ENCODE data around the gene PNLIPRP2. TPM values are rescaled to one million over a fixed set of nuclear protein-coding genes. Genes with fewer than 3 reads are reported as not detected.

PNLIPRP2 gene
- total RNA-seq, 1 donor from 2014 or later, result 1.2 TPM

GRCh38 chr10:116654816-116655215, 34.1 kb downstream of the PNLIPRP2 start:
- no peak for DNase-seq (ENCODE audit: low spot score)

- no peak for DNase-seq (ENCODE audit: low spot score)
Measured at GRCh38 chr10:116655568-116655967, 34.8 kb downstream of the PNLIPRP2 start.

GRCh38 chr10:116656044-116656443, 35.3 kb downstream of the PNLIPRP2 start:
- no peak for DNase-seq (ENCODE audit: low spot score)

- no peak for DNase-seq (ENCODE audit: low spot score)
Measured at GRCh38 chr10:116657863-116658551, 37.3 kb downstream of the PNLIPRP2 start.

GRCh38 chr10:116659049-116659670, 38.4 kb downstream of the PNLIPRP2 start:
- no peak for DNase-seq (ENCODE audit: low spot score)

GRCh38 chr10:116660860-116661259, 40.1 kb downstream of the PNLIPRP2 start:
- no peak for DNase-seq (ENCODE audit: low spot score)

- DNase-seq (ENCODE audit: low spot score), result no peak
Measured at GRCh38 chr10:116663342-116663741, 42.6 kb downstream of the PNLIPRP2 start.

- DNase-seq (ENCODE audit: low spot score), result no peak
Measured at GRCh38 chr10:116664631-116665030, 43.9 kb downstream of the PNLIPRP2 start.

- peak; percentile 47 for DNase-seq (ENCODE audit: low spot score)
Measured at GRCh38 chr10:116665541-116666125, 44.9 kb downstream of the PNLIPRP2 start.

- DNase-seq (ENCODE audit: low spot score), result no peak
Measured at GRCh38 chr10:116667484-116667883, 46.7 kb downstream of the PNLIPRP2 start.

GRCh38 chr10:116668018-116668417, 47.3 kb downstream of the PNLIPRP2 start:
- no peak for DNase-seq (ENCODE audit: low spot score)

GRCh38 chr10:116668446-116668845, 47.7 kb downstream of the PNLIPRP2 start:
- no peak for DNase-seq (ENCODE audit: low spot score)

- DNase-seq (ENCODE audit: low spot score), result no peak
Measured at GRCh38 chr10:116669080-116669479, 48.3 kb downstream of the PNLIPRP2 start.

- DNase-seq (ENCODE audit: low spot score), result no peak
Measured at GRCh38 chr10:116669832-116670644, 49.3 kb downstream of the PNLIPRP2 start.

GRCh38 chr10:116670706-116671105, 50.0 kb downstream of the PNLIPRP2 start:
- no peak for DNase-seq (ENCODE audit: low spot score)

- DNase-seq (ENCODE audit: low spot score), result no peak
Measured at GRCh38 chr10:116671274-116671926, 50.6 kb downstream of the PNLIPRP2 start.

- DNase-seq (ENCODE audit: low spot score), result no peak
Measured at GRCh38 chr10:116672891-116673290, 52.1 kb downstream of the PNLIPRP2 start.

- DNase-seq (ENCODE audit: low spot score), result no peak
Measured at GRCh38 chr10:116673866-116674265, 53.1 kb downstream of the PNLIPRP2 start.

- no peak for DNase-seq (ENCODE audit: low spot score)
Measured at GRCh38 chr10:116674901-116675423, 54.2 kb downstream of the PNLIPRP2 start.

- DNase-seq (ENCODE audit: low spot score), result no peak
Measured at GRCh38 chr10:116676118-116676517, 55.4 kb downstream of the PNLIPRP2 start.

GRCh38 chr10:116676633-116677032, 55.9 kb downstream of the PNLIPRP2 start:
- no peak for DNase-seq (ENCODE audit: low spot score)

GRCh38 chr10:116679351-116679750, 58.6 kb downstream of the PNLIPRP2 start:
- no peak for DNase-seq (ENCODE audit: low spot score)
